Hepatocyte (in vitro differentiated cells): ENCODE measurements around the gene FLYWCH1. TPM values are rescaled to one million over a fixed set of nuclear protein-coding genes. Genes with fewer than 3 reads are reported as not detected.
"Not testable (repeated sequence)": the region's sequence is repeated elsewhere in the genome, so short reads cannot be mapped to it uniquely, and the experiment has no call there.

Experiments
- DNase-seq: peaks from one replicate; pipeline ENCODE4 v3.0.0-alpha.2; 2016; ENCODE audit warnings: low spot score
- H2AFZ ChIP-seq: fragments of 200-600 bp; sonication (generic); 2 replicates; pipeline ENCODE4 v1.6.0; 2016; ENCODE audit warnings: antibody characterized with exemption, mild to moderate bottlenecking
- H3K27ac ChIP-seq: fragments of 200-600 bp; sonication (generic); 2 replicates; pipeline ENCODE4 v1.5.1; 2016; ENCODE audit warnings: mild to moderate bottlenecking
- H3K27me3 ChIP-seq: fragments of 200-600 bp; sonication (generic); 2 replicates; pipeline ENCODE4 v1.6.1; 2016
- H3K36me3 ChIP-seq: fragments of 200-600 bp; sonication (generic); replicated peaks from 2 replicates; pipeline ENCODE4 v1.5.1; 2016; ENCODE audit warnings: low read depth; ENCODE audit not compliant: insufficient read depth
- H3K4me1 ChIP-seq: fragments of 200-600 bp; sonication (generic); 2 replicates; pipeline ENCODE4 v1.5.1; 2016; ENCODE audit warnings: mild to moderate bottlenecking, moderate library complexity; ENCODE audit not compliant: insufficient read depth
- H3K4me2 ChIP-seq: fragments of 200-600 bp; sonication (generic); 2 replicates; pipeline ENCODE4 v1.6.0; 2016
- H3K4me3 ChIP-seq: fragments of 200-600 bp; sonication (generic); 2 replicates; pipeline ENCODE4 v1.5.1; 2016; ENCODE audit warnings: mild to moderate bottlenecking
- H3K79me2 ChIP-seq: fragments of 200-600 bp; sonication (generic); 2 replicates; pipeline ENCODE4 v1.6.0; 2017; ENCODE audit warnings: mild to moderate bottlenecking
- H3K9me2 ChIP-seq: fragments of 200-600 bp; sonication (generic); replicated peaks from 2 replicates; pipeline ENCODE4 v1.6.0; 2017; ENCODE audit warnings: mild to moderate bottlenecking; ENCODE audit not compliant: insufficient read depth
- H3K9me3 ChIP-seq: fragments of 200-600 bp; sonication (generic); 2 replicates; pipeline ENCODE4 v1.5.1; 2016; ENCODE audit warnings: low read depth, mild to moderate bottlenecking
- H4K20me1 ChIP-seq: fragments of 200-600 bp; sonication (generic); 2 replicates; pipeline ENCODE4 v1.6.0; 2016; ENCODE audit warnings: mild to moderate bottlenecking; ENCODE audit not compliant: insufficient read depth, poor library complexity, severe bottlenecking
- CTCF ChIP-seq: fragments of 200-600 bp; sonication (generic); IDR thresholded peaks from 2 replicates; pipeline ENCODE4 v1.5.1; 2016; ENCODE audit warnings: antibody characterized with exemption, mild to moderate bottlenecking; ENCODE audit not compliant: poor library complexity
- EZH2 ChIP-seq: fragments of 200-600 bp; sonication (generic); IDR thresholded peaks from 2 replicates; pipeline ENCODE4 v1.6.1; 2016; ENCODE audit warnings: antibody characterized with exemption, mild to moderate bottlenecking, borderline replicate concordance
- EZH2phosphoT487 ChIP-seq: fragments of 200-600 bp; sonication (generic); IDR thresholded peaks from one replicate; pipeline ENCODE4 v1.6.1; 2018; ENCODE audit warnings: antibody characterized with exemption, mild to moderate bottlenecking, low read depth, moderate library complexity; ENCODE audit not compliant: unreplicated experiment, severe bottlenecking
- WGBS: methylation state at CpG from one replicate; pipeline ENCODE4 v1.1.6; 2016; ENCODE audit warnings: low lambda C conversion rate; ENCODE audit errors: missing lambda C conversion rate; 5-methylcytosine and 5-hydroxymethylcytosine counted together
- polyA plus RNA-seq: library from polyadenylated mRNA; unstranded; fragments of >200 nt; fragmentation: Nextera tagmentation; extraction: Ambion mirVana; gene quantifications from 2 replicates; pipeline ENCODE4 v1.2.1, GENCODE V29; 2016
- total RNA-seq: library from RNA; depleted of rRNA; stranded (reverse); fragments of >200 nt; gene quantifications from 2 replicates; pipeline ENCODE4 v1.2.3, GENCODE V29; 2014

FLYWCH1 gene
- total and polyA plus RNA-seq, 2 experiments from 2014 or later = 11.7 to 16.9 TPM

DNA sequence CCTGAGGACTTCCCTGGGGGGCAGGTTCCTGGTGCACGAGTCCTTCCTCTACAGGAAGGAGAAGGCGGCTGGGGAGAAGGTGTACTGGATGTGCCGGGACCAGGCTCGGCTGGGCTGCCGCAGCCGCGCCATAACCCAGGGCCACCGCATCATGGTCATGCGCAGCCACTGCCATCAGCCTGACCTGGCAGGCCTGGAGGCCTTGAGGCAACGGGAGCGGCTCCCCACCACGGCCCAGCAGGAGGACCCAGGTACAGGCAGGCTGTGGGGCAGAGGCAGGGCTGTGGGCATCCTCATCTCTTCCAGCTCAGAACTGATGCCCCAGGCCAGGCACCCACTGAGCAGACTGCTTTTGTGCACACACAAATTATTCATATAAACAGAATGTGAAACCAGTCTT lies 26.5 kb downstream of the FLYWCH1 start:
- H3K9me3 ChIP-seq = no peaks in the 10 kb centered on the region
- H3K27me3 ChIP-seq = no peaks in the 10 kb centered on the region
- DNase-seq = no peak
- no peak overlapping the region for H2AFZ ChIP-seq
- no peak overlapping the region for H3K4me2 ChIP-seq
- H3K36me3 ChIP-seq = no peaks in the 10 kb centered on the region
- WGBS = 96% methylated on average over 12 of the region's 12 CpGs
- H3K9me2 ChIP-seq = no peaks in the 10 kb centered on the region
- no peaks in the 10 kb centered on the region for H3K4me1 ChIP-seq
- no peak for TF ChIP-seq CTCF
- no peak for TF ChIP-seq EZH2
- no peak for TF ChIP-seq EZH2phosphoT487
- H3K79me2 ChIP-seq = no peaks in the 10 kb centered on the region
- no peak overlapping the region for H3K4me3 ChIP-seq
- H4K20me1 ChIP-seq = no peaks in the 10 kb centered on the region
- no peak overlapping the region for H3K27ac ChIP-seq

- H4K20me1 ChIP-seq = no peaks in the 10 kb centered on the region
- H3K9me2 ChIP-seq = no peaks in the 10 kb centered on the region
- H2AFZ ChIP-seq = no peak overlapping the region
- H3K4me3 ChIP-seq = no peak overlapping the region
- H3K36me3 ChIP-seq = no peaks in the 10 kb centered on the region
- TF ChIP-seq EZH2 = no peak
- TF ChIP-seq CTCF = no peak
- no peak for TF ChIP-seq EZH2phosphoT487
- H3K79me2 ChIP-seq = no peaks in the 10 kb centered on the region
- H3K4me2 ChIP-seq = no peak overlapping the region
- no peak for DNase-seq
- no peaks in the 10 kb centered on the region for H3K4me1 ChIP-seq
- 77% methylated on average over 2 of the region's 2 CpGs for WGBS
- no peaks in the 10 kb centered on the region for H3K9me3 ChIP-seq
- H3K27ac ChIP-seq = no peak overlapping the region
- H3K27me3 ChIP-seq = no peaks in the 10 kb centered on the region
These were observed 28.2 kb downstream of the FLYWCH1 start for GRCh38 chr16:2939968-2940367.

GRCh38 chr16:2942045-2942444 lies 30.3 kb downstream of the FLYWCH1 start:
- TF ChIP-seq EZH2 = no peak
- TF ChIP-seq CTCF = no peak
- TF ChIP-seq EZH2phosphoT487 = no peak
- Histone ChIP-seq H3K36me3 (no peaks in the 10 kb centered on the region), H3K27me3 (no peaks in the 10 kb centered on the region), H3K4me3 (no peak overlapping the region), H3K79me2 (no peaks in the 10 kb centered on the region), H3K9me2 (no peaks in the 10 kb centered on the region), H2AFZ (no peak overlapping the region), H3K4me2 (no peak overlapping the region), H3K9me3 (no peaks in the 10 kb centered on the region), H4K20me1 (no peaks in the 10 kb centered on the region), H3K4me1 (no peaks in the 10 kb centered on the region), H3K27ac (no peak overlapping the region)
- DNase-seq = no peak
- WGBS = 93% methylated on average over 4 of the region's 4 CpGs

- H4K20me1 ChIP-seq, H3K4me1 ChIP-seq, DNase-seq, H3K36me3 ChIP-seq, H3K9me2 ChIP-seq, H3K4me2 ChIP-seq, H2AFZ ChIP-seq, H3K27ac ChIP-seq, H3K4me3 ChIP-seq, H3K79me2 ChIP-seq, H3K9me3 ChIP-seq, H3K27me3 ChIP-seq: not testable (repeated sequence)
- WGBS = 96% methylated on average over 12 of the region's 12 CpGs
These were observed 32.0 kb downstream of the FLYWCH1 start for GRCh38 chr16:2943716-2944115.
